Subcutaneous adipose tissue (tissue), 4 donors: ENCODE measurements around the gene CMTM1. TPM values are rescaled to one million over a fixed set of nuclear protein-coding genes. Genes with fewer than 3 reads are reported as not detected.

ENCODE experiments used
- CTCF ChIP-seq: fragments of 450-650 bp; IDR thresholded peaks from one replicate; pipeline ENCODE4 v1.5.1; 2016; ENCODE audit warnings: low read depth, mild to moderate bottlenecking, control low read depth, antibody characterized with exemption, moderate library complexity
- small RNA-seq: library from RNA; depleted of rRNA; stranded (forward); fragments of <200 nt; gene quantifications from one replicate; pipeline ENCODE3, GENCODE V24; 2016
- total RNA-seq, 4 donors: library from RNA; depleted of rRNA; stranded (reverse); fragments of >200 nt; gene quantifications; one replicate each; pipeline ENCODE4 v1.1.0, GENCODE V29; 2016

CMTM1 gene
- total RNA-seq, 4 donors from 2014 or later = 0.66 to 2.2 (median 0.82) TPM; not detected in 1

DNA sequence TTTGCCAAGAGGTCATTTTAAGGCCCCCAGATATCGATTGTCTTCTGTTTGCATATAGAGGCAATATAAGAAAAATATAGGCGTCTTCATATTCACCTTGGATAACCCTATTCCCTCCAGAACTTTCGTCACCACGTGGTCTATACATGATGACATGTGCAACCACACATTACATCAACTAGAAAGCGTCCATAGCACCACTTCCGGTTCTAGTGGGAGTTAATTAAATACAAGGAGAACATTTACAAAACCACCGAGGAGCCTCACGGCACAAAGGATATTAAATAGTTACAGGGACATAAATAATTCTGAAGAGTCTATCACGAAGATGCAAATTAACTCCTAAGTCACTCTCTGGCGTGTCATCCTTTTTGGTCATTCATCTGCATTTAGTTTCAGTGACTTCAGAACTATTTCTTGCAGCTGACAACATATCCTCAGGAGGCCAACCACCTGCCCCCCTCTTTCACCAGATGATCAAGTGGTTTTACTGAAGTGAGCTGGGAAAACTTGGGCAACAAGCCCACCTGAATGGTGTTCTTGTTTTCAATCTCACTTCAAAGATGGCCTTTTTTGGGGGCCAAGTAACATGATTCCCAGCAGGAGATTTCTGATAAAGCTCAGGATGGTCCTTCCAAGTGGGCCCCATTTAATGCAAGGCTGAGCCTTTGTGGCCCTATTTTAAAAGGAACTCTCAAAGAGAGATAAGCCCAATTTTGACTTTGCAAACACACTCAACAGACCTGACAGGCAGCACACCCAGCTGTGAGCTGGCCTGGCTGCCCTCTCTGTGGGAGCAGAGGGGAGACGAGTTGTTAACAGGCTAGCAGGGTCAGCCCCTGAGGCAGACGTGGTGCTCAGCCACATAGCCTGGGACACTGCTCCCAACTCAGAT is 53.5 kb downstream of the CMTM1 start:
- no peak for TF ChIP-seq CTCF

DNA sequence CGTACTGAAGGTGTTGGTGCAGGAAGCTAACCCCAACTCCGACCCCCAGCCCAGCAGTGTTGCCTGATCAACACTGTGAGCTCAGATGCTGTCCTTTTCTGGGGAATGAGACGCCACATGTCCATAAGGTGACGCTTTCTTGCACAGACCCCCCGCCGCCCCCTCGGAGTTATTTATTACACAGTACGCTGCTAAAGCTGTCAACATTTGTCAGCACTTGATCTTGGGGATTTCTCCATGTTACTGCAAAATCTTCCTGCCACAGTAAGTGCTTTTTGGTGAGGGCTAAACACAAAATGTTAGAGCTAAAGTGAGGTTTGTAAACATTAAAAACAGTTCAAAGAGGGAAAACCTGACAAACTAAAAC is 54.2 kb downstream of the CMTM1 start:
- no peak for TF ChIP-seq CTCF

DNA sequence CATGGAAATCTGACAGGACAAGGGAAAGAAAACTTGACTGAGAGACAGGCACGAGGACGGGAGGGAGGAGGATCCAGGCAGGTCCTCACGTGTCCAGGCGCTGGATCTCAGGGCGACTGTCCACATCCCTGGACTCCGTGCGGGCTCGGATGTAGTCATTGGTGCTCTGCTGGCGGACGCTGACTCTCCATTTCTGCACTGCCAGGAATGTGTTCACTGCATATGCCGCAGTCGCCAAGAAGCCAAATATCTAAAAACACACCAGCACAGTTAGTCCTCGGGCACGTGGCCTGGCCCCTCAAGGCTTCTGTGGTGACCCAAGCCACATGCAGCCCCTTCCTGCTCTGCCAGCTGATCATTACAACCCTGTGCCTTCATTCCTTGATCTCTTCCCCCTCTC is 55.7 kb downstream of the CMTM1 start:
- TF ChIP-seq CTCF = no peak

DNA sequence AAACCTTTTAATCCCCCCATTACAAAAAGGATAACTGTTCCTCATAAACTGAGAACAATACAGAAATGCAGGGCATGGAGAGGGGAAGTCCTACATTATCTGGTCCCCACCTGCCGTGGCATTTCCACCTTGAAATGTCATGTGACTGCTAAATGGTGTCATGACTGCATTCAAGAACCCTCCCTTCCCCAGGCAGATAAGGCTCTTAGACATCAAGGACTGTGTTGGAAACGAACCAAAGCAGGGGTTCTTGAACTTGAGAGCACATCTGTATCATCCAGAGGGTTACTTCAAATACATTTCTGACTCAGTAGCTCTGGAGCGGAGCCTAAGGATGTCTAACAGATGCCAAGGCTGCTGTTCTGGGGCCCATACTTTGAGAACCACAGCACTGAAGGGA is 56.6 kb downstream of the CMTM1 start:
- no peak for TF ChIP-seq CTCF

- no peak for TF ChIP-seq CTCF
These were observed 57.5 kb downstream of the CMTM1 start for GRCh38 chr16:66623755-66624154.

Small RNA genes lying within 50 kb of the gene (small RNA-seq; reads per million reads assigned to genes)
- gene CKLF-CMTM1 = not detected

Other genes starting within 250 kb of the CMTM1 start
- 100 to 1,000 TPM in 1 of 4 donors, 10 to 100 TPM in 3; 28.7 to 155 (median 43.2) TPM for gene CDH5, start 199.7 kb upstream of the CMTM1 start, total RNA-seq
- gene BEAN1, start 139.1 kb upstream of the CMTM1 start, total RNA-seq = under 1 TPM in 1 of 4 donors, not detected in 3; 0.88 TPM
- 100 to 1,000 TPM in 2 of 4 donors, 10 to 100 TPM in 2; 63.6 to 118 (median 92.4) TPM for gene TK2, start 16.3 kb upstream of the CMTM1 start, total RNA-seq
- 10 to 100 TPM; 30.5 to 94.3 (median 42.2) TPM for gene CKLF, start 13.9 kb upstream of the CMTM1 start, total RNA-seq
- not detected for gene CMTM2, start 13.0 kb downstream of the CMTM1 start, total RNA-seq
- 100 to 1,000 TPM in 1 of 4 donors, 10 to 100 TPM in 3; 27.5 to 101 (median 43.1) TPM for gene CMTM3, start 38.3 kb downstream of the CMTM1 start, total RNA-seq
- gene CMTM4, start 130.3 kb downstream of the CMTM1 start, total RNA-seq = 10 to 100 TPM; 12.1 to 16.0 (median 13.0) TPM
- 100 to 1,000 TPM; 123 to 210 (median 165) TPM for gene DYNC1LI2, start 185.2 kb downstream of the CMTM1 start, total RNA-seq
- under 1 TPM in 2 of 4 donors, not detected in 2; 0.33 to 0.68 TPM for gene TERB1, start 235.1 kb downstream of the CMTM1 start, total RNA-seq